ENCODE results near the gene OSCAR.

DNA sequence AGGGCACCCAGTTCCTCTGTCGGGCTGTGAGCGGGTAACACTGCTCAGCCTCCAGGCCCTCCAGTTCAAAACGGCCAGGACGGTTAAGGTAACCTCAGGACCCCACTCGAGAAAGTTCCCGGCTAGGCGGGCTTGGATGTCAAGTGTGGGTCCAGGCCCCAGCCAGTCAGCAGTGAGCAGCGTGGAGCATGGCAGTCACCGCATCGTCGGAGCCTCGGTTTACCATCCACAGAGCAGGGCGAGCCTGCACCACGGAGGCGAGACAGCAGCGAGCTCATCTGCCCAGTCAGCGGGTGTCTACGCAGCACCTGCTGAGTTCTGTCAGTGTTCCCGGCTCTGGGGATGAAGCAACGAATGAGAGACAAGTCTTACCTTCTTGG lies 29.0 kb upstream of the OSCAR start:
- no peak for TF ChIP-seq SMAD1 (CRISPR knock-in tag; IDR thresholded peaks at IDR 0.05; ENCODE audit: borderline replicate concordance, low read depth)
- no peak for TF ChIP-seq TCF7 (IDR thresholded peaks at IDR 0.05; ENCODE audit: low read depth)
- no peak for TF ChIP-seq FOXK1 (CRISPR knock-in tag; IDR thresholded peaks at IDR 0.05; ENCODE audit: borderline replicate concordance, low read depth)
- no peak for TF ChIP-seq TAF1 (CRISPR knock-in tag; IDR thresholded peaks at IDR 0.05)
- TF ChIP-seq ZNF883 (CRISPR knock-in tag; IDR thresholded peaks at IDR 0.05; ENCODE audit: not compliant biosample characterization) = no peak
- TF ChIP-seq GATAD2A (CRISPR knock-in tag; IDR thresholded peaks at IDR 0.05) = no peak
